ENCODE results near the gene ZNF23.

DNA sequence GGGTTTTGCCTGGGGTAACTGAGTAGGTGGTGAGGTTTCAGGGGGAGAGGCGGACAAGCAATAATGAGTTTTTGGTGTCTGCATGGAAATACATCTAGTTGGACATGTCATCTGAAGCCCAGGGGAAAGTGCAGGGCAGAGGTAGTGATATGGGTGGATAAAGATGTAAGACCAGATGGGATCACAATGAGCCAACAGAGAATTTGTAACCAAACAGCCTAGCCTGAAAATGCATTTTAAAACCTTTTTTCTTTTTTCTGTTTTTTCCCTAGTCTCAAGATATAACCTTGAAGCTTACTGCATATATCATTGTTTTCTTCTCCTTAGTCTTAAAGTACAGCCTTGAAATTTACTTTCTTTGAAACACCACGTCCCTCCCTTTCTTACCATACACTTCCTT lies 30.7 kb upstream of the ZNF23 start:
- TF ChIP-seq GATA3 (IDR thresholded peaks at IDR 0.05; ENCODE audit: low read depth, low read length) (no peak), GATA2 (IDR thresholded peaks at IDR 0.05; ENCODE audit: low read depth, low read length) (no peak)

Data from SH-SY5Y (cell line).